K562 (cell line): ENCODE data around the gene MOG. TPM values are rescaled to one million over a fixed set of nuclear protein-coding genes. Genes with fewer than 3 reads are reported as not detected.

ENCODE experiments used
- CBFB ChIP-seq: sonication (generic); formaldehyde crosslinking; IDR thresholded peaks from 2 replicates; pipeline ENCODE4 v1.4.0; 2020; ENCODE audit warnings: mild to moderate bottlenecking, missing genetic modification reagents
- E2F4 ChIP-seq: sonication (generic); formaldehyde crosslinking; IDR thresholded peaks from 2 replicates; pipeline ENCODE4 v1.8.0; 2022; ENCODE audit warnings: mild to moderate bottlenecking, low read depth, missing genetic modification reagents
- EHMT2 ChIP-seq: fragments of 450-650 bp; IDR thresholded peaks from 2 replicates; pipeline ENCODE4 v1.6.1; 2018; ENCODE audit warnings: antibody characterized with exemption
- HBP1 ChIP-seq: fragments of 450-650 bp; formaldehyde crosslinking; IDR thresholded peaks from 2 replicates; pipeline ENCODE4 v1.4.0; 2022; ENCODE audit warnings: missing genetic modification characterization
- IRF9 ChIP-seq: fragments of 450-650 bp; IDR thresholded peaks from 2 replicates; pipeline ENCODE4 v1.6.1; 2016; ENCODE audit warnings: missing biosample characterization, missing genetic modification characterization
- MLLT1 ChIP-seq, 2 experiments: fragments of 450-650 bp; IDR thresholded peaks; 2 replicates each; pipeline ENCODE4 v1.6.1; 2016
- MTA3 ChIP-seq: fragments of 450-650 bp; formaldehyde crosslinking; IDR thresholded peaks from 2 replicates; pipeline ENCODE4 v1.6.1; 2017; ENCODE audit warnings: mild to moderate bottlenecking, borderline replicate concordance
- NFE2L1 ChIP-seq: fragments of 450-650 bp; IDR thresholded peaks from 2 replicates; pipeline ENCODE4 v1.6.1; 2016; ENCODE audit warnings: missing genetic modification characterization, low read depth, mild to moderate bottlenecking, missing compliant biosample characterization, moderate library complexity, borderline replicate concordance
- POLR2B ChIP-seq: fragments of 450-650 bp; IDR thresholded peaks from 2 replicates; pipeline ENCODE4 v1.6.1; 2018; ENCODE audit warnings: low read depth; ENCODE audit not compliant: partially characterized antibody
- SMARCE1 ChIP-seq: fragments of 450-650 bp; IDR thresholded peaks from 2 replicates; pipeline ENCODE4 v1.7.1; 2016; ENCODE audit warnings: mild to moderate bottlenecking
- SNRNP70 ChIP-seq: fragments of 200-400 bp; formaldehyde crosslinking; optimal IDR thresholded peaks from 2 replicates; pipeline ENCODE3; 2017; ENCODE audit warnings: low read depth, low read length
- SOX6 ChIP-seq: fragments of 450-650 bp; IDR thresholded peaks from 2 replicates; pipeline ENCODE4 v1.6.1; 2014; ENCODE audit warnings: mild to moderate bottlenecking
- SP1 ChIP-seq: sonication (generic); formaldehyde crosslinking; IDR thresholded peaks from 2 replicates; pipeline ENCODE4 v1.8.1; 2022; ENCODE audit warnings: mild to moderate bottlenecking, missing genetic modification reagents
- TAF7 ChIP-seq: fragments of 450-650 bp; IDR thresholded peaks from 2 replicates; pipeline ENCODE4 v1.6.1; 2016; ENCODE audit warnings: missing genetic modification characterization, missing compliant biosample characterization
- TCF3 ChIP-seq: sonication (generic); formaldehyde crosslinking; IDR thresholded peaks from 2 replicates; pipeline ENCODE4 v1.4.0; 2020; ENCODE audit warnings: mild to moderate bottlenecking, missing genetic modification reagents
- TFE3 ChIP-seq: fragments of 450-650 bp; formaldehyde crosslinking; IDR thresholded peaks from 2 replicates; pipeline ENCODE4 v1.4.0; 2020; ENCODE audit warnings: mild to moderate bottlenecking, mixed read lengths
- ZBTB2 ChIP-seq: fragments of 450-650 bp; IDR thresholded peaks from 2 replicates; pipeline ENCODE4 v1.6.1; 2016; ENCODE audit warnings: antibody characterized with exemption
- ZSCAN32 ChIP-seq: fragments of 450-650 bp; formaldehyde crosslinking; IDR thresholded peaks from 2 replicates; pipeline ENCODE4 v1.4.0; 2020; ENCODE audit warnings: mild to moderate bottlenecking, moderate library complexity
- polyA plus RNA-seq, 8 experiments: library from polyadenylated mRNA; depleted of rRNA in 4 of 8; stranded (reverse) in 5 of 8; unstranded in 3 of 8; fragments of >200 nt; fragmentation: Nextera tagmentation in 2 of 8; fragmentation: Illumina TruSeq in 1 of 8; extraction: Ambion mirVana in 2 of 8; extraction: Trizol in 1 of 8; gene quantifications; 2 replicates each; pipeline versions ENCODE4 v1.2.1 to v1.2.3, GENCODE V29; 2011 to 2014; ENCODE audit warnings: inconsistent platforms in 1 of 8, missing spikeins in 1 of 8
- total RNA-seq, 7 experiments: library from RNA; depleted of rRNA in 6 of 7; stranded (reverse); fragments of >200 nt in 6 of 7; fragmentation: Illumina TruSeq in 2 of 7; extraction: Trizol in 2 of 7; gene quantifications; 2 replicates each; pipeline versions ENCODE4 v1.2.1 to v1.2.3, GENCODE V29; 2011 to 2021; ENCODE audit warnings: low replicate concordance in 1 of 7

MOG gene
- total and polyA plus RNA-seq, 9 of the 15 experiments (the other 6 are each of a cell fraction or from before 2014, with no cell fraction given): not detected

- peak; percentile 17; the same call in 1 of the 2 replicates for TF ChIP-seq TCF3 (CRISPR knock-in tag)
- peak; percentile 73 to 90 for TF ChIP-seq MLLT1 (IDR thresholded peaks at IDR 0.05)
- peak; percentile 25; the same call in 1 of the 2 replicates for TF ChIP-seq SOX6
- peak; percentile 60 for TF ChIP-seq POLR2B
- TF ChIP-seq ZBTB2: 0 out of 2 replicates have a peak, but pooled peaks have one; percentile 31
- peak; percentile 53; the same call in 1 of the 2 replicates for TF ChIP-seq CBFB (CRISPR knock-in tag)
- TF ChIP-seq SMARCE1: peak; percentile 48; the same call in 1 of the 2 replicates
- TF ChIP-seq IRF9 (tag): no peak
- TF ChIP-seq MTA3: 0 out of 2 replicates have a peak, but pooled peaks have one; percentile 57
- no peak for TF ChIP-seq TFE3 (CRISPR knock-in tag)
- no peak for TF ChIP-seq ZSCAN32 (CRISPR knock-in tag)
- peak; percentile 93 for TF ChIP-seq HBP1 (CRISPR knock-in tag)
- no peak for TF ChIP-seq NFE2L1 (tag)
- peak; percentile 20; the same call in 1 of the 2 replicates for TF ChIP-seq EHMT2
- 0 out of 2 replicates have a peak, but pooled peaks have one; percentile 33 for TF ChIP-seq E2F4
- no peak for TF ChIP-seq SNRNP70
- TF ChIP-seq TAF7 (tag): peak; percentile 67; the same call in 1 of the 2 replicates
- TF ChIP-seq SP1 (CRISPR knock-in tag): peak; percentile 54; the same call in 1 of the 2 replicates
Observed at GRCh38 chr6:29628419-29629281, 28.2 kb upstream of the MOG start (continued).
